T-helper 22 cell (primary cell): ENCODE measurements around the gene DTX4.

Source experiments
- DNase-seq: peaks from one replicate; pipeline ENCODE4 v3.0.0-alpha.2; 2020; ENCODE audit warnings: low read depth

DTX4 gene

GRCh38 chr11:59173080-59173963, 1.4 kb downstream of the DTX4 start:
- no peak for DNase-seq

GRCh38 chr11:59173964-59174663, 2.2 kb downstream of the DTX4 start:
- no peak for DNase-seq

GRCh38 chr11:59174664-59175033, 2.7 kb downstream of the DTX4 start:
- DNase-seq: no peak

GRCh38 chr11:59175091-59175501, 3.2 kb downstream of the DTX4 start:
- DNase-seq: no peak

- no peak for DNase-seq
These were observed 4.4 kb downstream of the DTX4 start for GRCh38 chr11:59176330-59176729.

- no peak for DNase-seq
These were observed 6.5 kb downstream of the DTX4 start for GRCh38 chr11:59178402-59178801.

- DNase-seq: no peak
These were observed 7.2 kb downstream of the DTX4 start for GRCh38 chr11:59179121-59179520.

- no peak for DNase-seq
These were observed 8.3 kb downstream of the DTX4 start for GRCh38 chr11:59180168-59180776.

- no peak for DNase-seq
These were observed 9.0 kb downstream of the DTX4 start for GRCh38 chr11:59180907-59181306.

- no peak for DNase-seq
These were observed 10.0 kb downstream of the DTX4 start for GRCh38 chr11:59181746-59182456.

- DNase-seq: no peak
These were observed 10.7 kb downstream of the DTX4 start for GRCh38 chr11:59182457-59183151.

- no peak for DNase-seq
These were observed 11.8 kb downstream of the DTX4 start for GRCh38 chr11:59183771-59184170.

GRCh38 chr11:59184691-59185339, 12.9 kb downstream of the DTX4 start:
- DNase-seq: no peak

- no peak for DNase-seq
These were observed 13.5 kb downstream of the DTX4 start for GRCh38 chr11:59185386-59185945.

GRCh38 chr11:59186130-59186594, 14.2 kb downstream of the DTX4 start:
- no peak for DNase-seq

- no peak for DNase-seq
These were observed 15.1 kb downstream of the DTX4 start for GRCh38 chr11:59187035-59187434.

GRCh38 chr11:59187587-59187986, 15.7 kb downstream of the DTX4 start:
- DNase-seq: no peak

GRCh38 chr11:59188954-59189353, 17.0 kb downstream of the DTX4 start:
- DNase-seq: no peak

GRCh38 chr11:59189986-59190385, 18.1 kb downstream of the DTX4 start:
- no peak for DNase-seq

GRCh38 chr11:59191095-59191494, 19.2 kb downstream of the DTX4 start:
- no peak for DNase-seq

GRCh38 chr11:59191890-59192289, 20.0 kb downstream of the DTX4 start:
- no peak for DNase-seq
